DLD1 (cell line): ENCODE data around the gene ARHGAP44.
"Not testable (repeated sequence)": the region's sequence is repeated elsewhere in the genome, so short reads cannot be mapped to it uniquely, and the experiment has no call there.

Experiments
- in situ Hi-C: cut with HindIII; loops from 2 replicates; pipeline ENCODE4 v1.10.0; 2017; ENCODE audit warnings: low sequenced_read_pairs

The ARHGAP44 gene

DNA sequence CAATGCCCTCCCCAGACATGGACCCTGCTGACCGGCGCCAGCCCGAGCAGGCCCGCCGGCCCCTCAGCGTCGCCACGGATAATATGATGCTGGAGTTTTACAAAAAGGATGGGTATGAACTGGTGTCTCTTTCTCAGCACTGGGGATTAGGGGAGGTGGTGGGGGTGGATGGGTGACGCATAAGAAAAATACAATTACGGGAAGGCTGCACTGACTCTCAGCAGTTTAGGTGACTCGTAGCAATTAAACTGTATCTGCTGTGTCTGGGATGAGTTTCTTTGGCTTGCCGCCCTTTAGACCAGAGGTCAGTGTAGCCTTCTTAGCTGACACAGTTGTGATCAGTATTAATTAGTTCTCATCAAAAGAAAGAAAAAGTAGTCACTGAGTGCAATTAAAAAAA lies 169.5 kb downstream of the ARHGAP44 start:
- in situ Hi-C loops: no loop called here

DNA sequence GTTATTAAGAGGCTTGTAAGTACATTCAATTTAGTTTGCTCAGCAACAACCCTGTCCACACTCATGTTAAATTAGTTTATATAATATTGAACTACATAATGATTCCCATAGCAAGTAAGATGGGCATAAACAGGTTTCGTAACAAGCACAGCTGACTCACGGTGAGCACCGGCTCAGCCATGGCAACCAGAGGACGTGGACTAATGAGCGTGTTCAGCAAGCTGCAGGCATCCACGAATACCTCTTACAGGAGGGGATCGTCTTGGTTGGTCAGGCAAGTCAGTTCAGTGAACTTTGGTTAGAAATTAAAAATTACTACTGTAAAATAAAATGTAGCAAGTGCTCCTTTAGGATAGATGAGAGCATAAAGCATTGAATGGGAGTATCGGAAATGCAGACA lies 170.1 kb downstream of the ARHGAP44 start:
- in situ Hi-C loops: no loop called here

GRCh38 chr17:12961655-12962054 lies 172.4 kb downstream of the ARHGAP44 start:
- in situ Hi-C loops: no loop called here

DNA sequence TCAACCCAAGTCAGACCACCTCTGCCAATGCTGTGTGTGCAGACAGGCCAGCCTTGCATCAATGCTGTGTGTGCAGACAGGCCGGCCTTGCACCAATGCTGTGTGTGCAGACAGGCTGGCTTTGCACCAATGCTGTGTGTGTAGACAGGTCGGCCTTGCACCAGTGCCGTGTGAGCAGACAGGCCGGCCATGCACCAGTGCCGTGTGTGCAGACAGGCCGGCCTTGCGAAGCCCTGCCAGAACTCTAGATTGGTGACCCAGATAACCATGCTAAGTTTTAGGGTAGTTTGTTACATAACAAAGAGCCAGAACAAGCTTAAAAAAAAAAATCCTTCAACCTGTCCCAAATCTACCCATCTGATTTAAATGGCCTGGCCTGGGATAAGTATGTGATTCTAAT lies 174.2 kb downstream of the ARHGAP44 start:
- in situ Hi-C loops: no loop called here

DNA sequence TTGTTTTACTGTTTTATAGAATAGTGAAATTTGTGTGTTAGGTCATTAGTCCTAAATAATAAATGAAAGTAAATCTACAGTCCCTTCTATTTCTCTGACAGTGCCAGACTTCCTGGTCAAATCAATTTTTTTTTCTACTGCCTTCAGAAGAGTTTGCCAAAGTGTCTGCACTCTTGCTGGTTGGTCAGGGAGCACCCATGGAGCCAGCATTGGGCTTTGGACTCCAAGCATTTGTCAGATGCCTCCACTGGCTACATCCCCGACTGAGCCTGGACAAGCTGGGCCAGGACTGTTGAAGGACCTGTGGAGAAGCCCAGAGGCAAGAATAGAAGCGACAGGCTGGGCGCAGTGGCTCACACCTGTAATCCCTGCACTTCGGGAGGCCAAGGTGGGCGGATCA lies 174.9 kb downstream of the ARHGAP44 start:
- in situ Hi-C loops: no loop called here

- in situ Hi-C loops: no loop called here
These were observed 175.5 kb downstream of the ARHGAP44 start for GRCh38 chr17:12964840-12965239.

GRCh38 chr17:12965988-12966387 lies 176.7 kb downstream of the ARHGAP44 start:
- in situ Hi-C loops: no loop called here

- in situ Hi-C loops: no loop called here
These were observed 177.1 kb downstream of the ARHGAP44 start for GRCh38 chr17:12966413-12966812.

DNA sequence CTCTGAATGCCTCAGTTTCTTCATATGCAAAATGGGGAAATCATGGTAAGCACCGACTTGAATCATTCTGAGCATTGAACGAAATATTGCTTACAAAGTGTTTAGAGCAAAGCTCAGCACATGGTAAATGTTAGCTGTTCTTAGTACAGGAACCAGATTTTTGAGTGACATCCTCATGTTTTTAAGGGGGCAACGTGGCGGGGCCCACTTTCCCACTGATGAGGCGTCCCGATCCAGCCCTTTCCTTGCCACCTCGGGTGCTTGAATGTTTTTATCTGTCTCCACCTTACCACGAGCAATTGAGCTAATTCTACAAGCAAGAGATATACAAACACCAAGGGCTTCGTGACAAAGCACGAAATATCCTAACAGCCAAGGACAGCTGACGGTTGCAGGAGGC lies 178.7 kb downstream of the ARHGAP44 start:
- in situ Hi-C loops: no loop called here

- in situ Hi-C loops: no loop called here
These were observed 184.3 kb downstream of the ARHGAP44 start for GRCh38 chr17:12973496-12974004.

DNA sequence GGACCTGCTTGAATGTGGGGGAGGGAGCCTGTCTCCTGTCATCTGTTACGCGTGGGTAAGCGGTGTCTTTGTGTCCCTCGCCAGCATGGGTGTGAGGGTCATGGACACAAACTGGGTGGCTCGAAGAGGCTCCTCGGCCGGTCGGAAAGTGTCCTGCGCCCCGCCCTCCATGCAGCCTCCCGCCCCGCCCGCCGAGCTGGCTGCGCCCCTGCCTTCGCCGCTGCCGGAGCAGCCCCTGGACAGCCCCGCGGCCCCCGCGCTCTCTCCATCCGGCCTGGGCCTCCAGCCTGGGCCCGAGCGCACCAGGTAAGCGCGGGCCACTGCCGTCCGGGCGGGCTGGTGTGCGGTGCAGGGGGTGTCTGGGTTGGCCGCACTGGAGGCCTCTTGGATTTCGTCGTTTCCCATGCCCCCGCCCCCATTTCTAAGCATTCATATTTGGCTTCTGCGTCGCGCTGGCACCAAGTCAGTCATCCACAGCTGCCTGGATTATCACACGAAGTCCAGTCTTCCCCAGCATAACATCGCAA lies 184.8 kb downstream of the ARHGAP44 start:
- in situ Hi-C loops: no loop called here

GRCh38 chr17:12977008-12977751 lies 187.9 kb downstream of the ARHGAP44 start:
- in situ Hi-C loops: no loop called here

GRCh38 chr17:12978787-12979186 lies 189.5 kb downstream of the ARHGAP44 start:
- in situ Hi-C loops: not testable (repeated sequence)

DNA sequence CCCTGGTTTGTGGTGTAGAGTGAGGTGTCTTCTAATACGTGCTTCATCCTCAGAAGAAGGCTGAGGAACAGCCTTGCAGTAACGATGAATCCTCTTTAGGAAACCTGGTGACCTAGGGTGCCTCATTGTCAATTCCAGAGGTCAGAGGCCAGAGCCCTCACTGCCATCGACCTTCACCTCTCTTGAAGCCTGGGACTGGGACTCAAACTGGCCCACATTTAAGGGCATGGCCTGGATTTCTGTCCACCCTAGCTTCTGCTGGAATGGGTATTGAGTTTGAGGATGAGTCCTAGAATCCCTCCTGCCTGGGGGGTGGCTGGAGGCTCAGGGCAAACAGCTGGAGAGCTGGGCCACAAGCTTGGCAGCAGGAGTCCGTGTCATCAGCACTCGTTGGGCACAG lies 189.9 kb downstream of the ARHGAP44 start:
- in situ Hi-C loops: no loop called here

DNA sequence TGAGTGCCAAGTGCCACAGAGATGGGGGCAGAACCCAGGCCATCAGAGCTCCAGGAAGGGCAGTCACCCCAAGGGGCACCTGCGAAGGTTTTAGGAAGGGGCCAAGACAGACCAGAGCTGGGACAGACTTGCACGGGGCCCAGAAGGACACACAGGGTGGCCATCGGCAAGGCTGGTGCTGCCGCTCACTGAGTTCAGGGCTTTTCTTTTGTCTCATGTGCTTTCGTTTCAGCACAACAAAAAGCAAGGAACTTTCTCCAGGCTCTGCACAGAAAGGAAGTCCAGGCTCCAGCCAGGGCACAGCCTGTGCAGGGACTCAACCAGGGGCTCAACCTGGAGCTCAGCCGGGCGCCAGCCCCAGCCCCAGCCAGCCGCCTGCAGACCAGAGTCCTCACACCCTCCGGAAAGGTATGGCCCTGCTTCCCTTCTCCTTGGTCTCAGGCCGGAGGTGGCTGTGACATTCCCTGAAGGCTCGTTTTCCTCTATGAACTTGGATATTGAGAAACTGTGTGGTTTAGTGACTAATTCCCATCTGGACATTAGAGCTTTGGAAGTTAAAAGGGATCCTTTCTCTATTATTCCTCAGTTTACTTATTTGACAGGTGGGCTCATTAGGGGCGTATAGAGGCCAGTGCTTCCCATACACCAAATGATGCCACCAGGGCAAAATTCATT lies 190.7 kb downstream of the ARHGAP44 start:
- in situ Hi-C loops: no loop called here

GRCh38 chr17:12982224-12982623 lies 192.9 kb downstream of the ARHGAP44 start:
- in situ Hi-C loops: no loop called here

GRCh38 chr17:12983991-12984884 lies 194.9 kb downstream of the ARHGAP44 start:
- in situ Hi-C loops: no loop called here

GRCh38 chr17:12985431-12986293 lies 196.4 kb downstream of the ARHGAP44 start:
- in situ Hi-C loops: no loop called here

- in situ Hi-C loops: no loop called here
These were observed 197.8 kb downstream of the ARHGAP44 start for GRCh38 chr17:12987120-12987519.
